HL-60/S4 treated with phorbol 12-myristate 13-acetate at 8.2 ng/mL for 4 days and 3 days (cell line): ENCODE measurements around the gene MTPN.

Experiments
- in situ Hi-C: fragments of 300-500 bp; cut with MboI; formaldehyde crosslinking; loops from 2 replicates; pipeline ENCODE4 v1.15.0; 2022; ENCODE audit warnings: low sequenced_read_pairs

The MTPN gene

GRCh38 chr7:135991322-135991721 lies 14.2 kb upstream of the MTPN start:
- in situ Hi-C loops = no loop called here

GRCh38 chr7:135990258-135990657 lies 13.1 kb upstream of the MTPN start:
- in situ Hi-C loops = no loop called here

GRCh38 chr7:135981958-135982646 lies 4.9 kb upstream of the MTPN start:
- in situ Hi-C loops = no loop called here

DNA sequence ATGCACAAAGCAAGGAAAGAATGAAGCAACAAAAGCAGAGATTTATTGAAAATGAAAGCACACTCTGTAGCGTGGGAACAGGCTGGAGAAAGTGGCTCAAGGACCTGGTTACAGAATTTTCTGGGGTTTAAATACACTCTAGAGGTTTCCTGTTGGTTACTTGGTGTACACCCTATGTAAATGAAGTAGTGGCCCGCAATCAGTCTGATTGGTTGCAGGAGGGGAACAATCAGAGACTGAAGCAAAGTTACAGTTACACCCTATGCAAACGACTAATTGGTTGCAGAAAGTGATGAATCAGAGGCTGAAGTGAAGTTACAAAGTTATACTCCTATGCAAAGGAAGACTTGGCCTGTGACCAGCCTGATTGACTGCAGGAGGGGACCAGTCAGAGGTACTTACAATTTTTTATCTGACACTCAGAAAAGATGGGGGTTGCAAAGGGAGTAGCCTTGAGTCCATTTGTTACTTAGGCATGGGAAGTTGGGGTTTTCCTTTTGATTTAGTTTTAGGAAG lies 3.6 kb upstream of the MTPN start:
- in situ Hi-C loops = no loop called here

GRCh38 chr7:135980012-135980551 lies 2.9 kb upstream of the MTPN start:
- in situ Hi-C loops = no loop called here

GRCh38 chr7:135979471-135980011 lies 2.4 kb upstream of the MTPN start:
- in situ Hi-C loops = no loop called here

- in situ Hi-C loops = no loop called here
Measured at GRCh38 chr7:135978624-135979023, 1.5 kb upstream of the MTPN start.

DNA sequence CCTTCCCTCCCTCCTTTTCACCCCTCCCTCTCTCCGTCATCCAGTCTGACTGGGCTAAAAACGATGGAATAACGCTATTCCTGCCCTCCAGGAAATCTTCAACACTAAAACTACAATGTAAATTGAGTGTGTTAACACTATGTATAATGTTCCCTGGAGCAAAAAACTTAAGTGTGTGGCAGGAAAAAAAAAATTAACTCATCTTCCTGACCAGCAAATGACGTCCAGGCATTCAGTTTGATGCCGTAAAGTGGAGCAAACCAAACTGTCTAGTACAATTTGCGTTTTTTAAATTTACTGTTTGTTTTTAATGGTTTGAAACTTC lies 545 bp upstream of the MTPN start:
- in situ Hi-C loops = no loop called here

DNA sequence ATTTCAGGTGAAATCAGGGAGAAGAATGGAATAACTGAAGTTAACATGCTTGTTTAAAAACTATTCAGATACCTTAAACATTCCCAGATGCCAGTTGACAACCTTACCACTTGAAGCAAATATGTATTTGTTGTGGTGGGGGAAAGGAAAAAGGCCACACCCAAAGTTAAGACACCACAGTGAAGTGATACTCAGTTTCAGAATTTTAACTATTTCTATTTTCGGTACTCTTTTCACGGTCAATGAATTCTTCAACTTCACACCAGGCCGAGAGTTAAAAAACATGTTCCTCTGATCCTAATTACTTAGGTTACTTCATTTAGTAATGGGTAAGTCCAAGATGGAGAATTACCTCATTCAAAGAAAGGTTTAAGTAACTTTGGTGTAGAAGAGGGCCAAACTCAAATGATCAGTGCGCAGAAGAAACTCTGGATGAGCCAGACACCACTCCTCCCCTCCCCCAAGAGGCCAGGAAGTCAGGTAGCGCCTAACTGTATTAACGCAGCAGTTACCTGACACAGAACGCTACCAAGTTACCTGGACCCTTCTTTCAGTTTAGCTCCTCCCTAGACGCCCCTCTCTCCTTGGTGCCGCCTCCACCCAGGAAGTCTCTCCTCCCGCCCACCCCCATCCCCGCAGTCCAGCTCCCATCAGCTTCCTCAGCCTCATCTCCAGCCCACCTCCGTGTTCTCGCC lies 700 bp downstream of the MTPN start:
- in situ Hi-C loops = no loop called here

- in situ Hi-C loops = no loop called here
Measured at GRCh38 chr7:135975166-135975565, 2.0 kb downstream of the MTPN start.

- in situ Hi-C loops = no loop called here
Measured at GRCh38 chr7:135974667-135975066, 2.5 kb downstream of the MTPN start.

GRCh38 chr7:135971366-135971725 lies 5.8 kb downstream of the MTPN start:
- in situ Hi-C loops = no loop called here

GRCh38 chr7:135970682-135971365 lies 6.3 kb downstream of the MTPN start:
- in situ Hi-C loops = no loop called here

DNA sequence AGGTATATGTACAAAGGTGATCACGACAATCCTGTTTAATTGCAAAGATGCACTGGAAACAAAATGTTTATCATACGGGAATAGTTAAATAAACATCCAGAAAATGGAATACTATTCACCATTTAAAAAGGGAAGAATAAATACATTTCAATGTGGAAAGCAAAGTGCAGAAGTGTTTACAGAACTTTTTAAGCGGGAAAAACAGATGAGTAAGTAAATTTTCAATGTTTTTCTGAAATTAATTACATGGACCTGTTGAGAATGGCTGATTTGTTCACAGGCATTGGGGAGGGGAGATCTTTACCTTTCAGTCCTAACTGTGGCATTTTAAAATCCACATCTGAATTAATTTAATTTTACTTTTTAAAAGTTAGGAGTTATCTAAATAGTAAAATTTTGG lies 7.1 kb downstream of the MTPN start:
- in situ Hi-C loops = no loop called here

DNA sequence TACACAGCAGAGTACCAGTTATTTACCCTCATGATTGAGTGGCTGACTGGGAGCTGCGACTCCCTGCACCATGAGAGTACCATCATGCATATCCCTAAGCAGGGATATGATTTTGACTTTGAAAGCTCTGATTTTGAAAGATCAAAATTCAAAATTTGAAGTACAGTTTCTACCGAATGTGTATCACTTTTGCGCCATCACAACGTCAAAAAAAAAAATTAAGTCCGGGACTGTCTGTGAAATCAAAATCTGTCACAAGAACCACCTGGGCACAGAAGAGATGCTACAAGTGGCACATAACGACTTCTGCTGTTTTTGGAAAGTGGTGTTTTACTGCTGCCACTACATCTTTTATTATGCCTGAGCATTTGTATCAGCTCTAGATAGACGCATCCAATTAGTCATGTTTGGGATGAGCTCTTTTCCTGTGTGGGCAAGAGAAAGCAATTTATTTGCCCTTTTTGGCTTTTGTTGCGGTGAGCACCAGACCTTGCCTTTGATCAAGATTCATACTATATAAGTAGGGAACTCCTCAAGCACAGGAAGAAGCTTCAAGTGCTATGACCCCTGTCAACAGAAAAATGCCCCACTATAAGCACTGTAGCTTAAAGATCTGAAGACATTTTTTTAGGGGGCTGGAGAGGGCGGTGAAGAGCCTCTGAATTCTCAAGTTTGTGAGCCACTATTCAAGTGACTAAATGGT lies 10.7 kb downstream of the MTPN start:
- in situ Hi-C loops = no loop called here

- in situ Hi-C loops = no loop called here
Measured at GRCh38 chr7:135965602-135966001, 11.6 kb downstream of the MTPN start.

GRCh38 chr7:135964791-135965190 lies 12.4 kb downstream of the MTPN start:
- in situ Hi-C loops = no loop called here

DNA sequence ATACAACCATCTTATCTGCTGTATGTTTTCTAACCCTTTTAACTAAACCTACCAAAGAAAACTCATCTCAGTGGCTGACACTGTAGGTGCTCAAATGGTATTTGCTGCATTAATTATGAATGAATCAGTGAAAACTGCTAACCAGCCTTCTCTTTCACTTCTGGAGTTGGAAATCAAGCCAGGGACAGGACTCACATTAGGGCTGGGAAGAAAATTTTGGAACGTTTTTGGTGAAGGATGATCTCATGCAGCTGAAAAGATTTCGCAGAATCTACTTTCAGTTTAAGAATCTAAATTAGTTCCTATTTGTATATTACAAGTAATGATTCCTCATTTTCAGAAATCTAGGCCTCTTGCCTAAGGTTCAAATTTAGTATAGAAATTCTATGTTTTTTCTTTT lies 12.9 kb downstream of the MTPN start:
- in situ Hi-C loops = no loop called here

DNA sequence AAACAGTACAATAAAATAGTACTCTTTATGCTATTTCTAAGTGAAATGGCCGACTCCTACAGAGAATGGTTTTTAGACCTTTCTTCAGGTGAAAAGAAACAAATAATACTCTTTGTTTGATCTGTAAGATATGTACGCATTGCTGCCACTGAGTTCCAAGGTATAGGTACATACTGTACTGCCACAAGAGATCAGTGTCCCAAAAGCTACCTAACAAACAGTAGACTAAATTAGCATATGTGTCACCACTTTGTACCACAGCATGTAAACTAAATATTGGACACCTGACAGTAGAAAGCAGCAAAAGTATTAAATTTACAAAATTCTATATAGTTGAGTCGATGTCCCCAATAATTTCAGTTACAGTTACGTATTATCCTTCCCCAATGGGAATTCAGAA lies 14.4 kb downstream of the MTPN start:
- in situ Hi-C loops = no loop called here

GRCh38 chr7:135960709-135961451 lies 16.3 kb downstream of the MTPN start:
- in situ Hi-C loops = no loop called here
